GM21786 (cell line): ENCODE data around the gene KCNIP2.
A peak's percentile ranks its signal among the peaks of the same experiment; 100 is the strongest.
"Not testable (repeated sequence)": the region's sequence is repeated elsewhere in the genome, so short reads cannot be mapped to it uniquely, and the experiment has no call there.

Experiments
- ATAC-seq: cut with Tn5 transposase; IDR thresholded peaks from one replicate; pipeline ENCODE4 v1.9.1; 2021; ENCODE audit not compliant: unreplicated experiment

The KCNIP2 gene

DNA sequence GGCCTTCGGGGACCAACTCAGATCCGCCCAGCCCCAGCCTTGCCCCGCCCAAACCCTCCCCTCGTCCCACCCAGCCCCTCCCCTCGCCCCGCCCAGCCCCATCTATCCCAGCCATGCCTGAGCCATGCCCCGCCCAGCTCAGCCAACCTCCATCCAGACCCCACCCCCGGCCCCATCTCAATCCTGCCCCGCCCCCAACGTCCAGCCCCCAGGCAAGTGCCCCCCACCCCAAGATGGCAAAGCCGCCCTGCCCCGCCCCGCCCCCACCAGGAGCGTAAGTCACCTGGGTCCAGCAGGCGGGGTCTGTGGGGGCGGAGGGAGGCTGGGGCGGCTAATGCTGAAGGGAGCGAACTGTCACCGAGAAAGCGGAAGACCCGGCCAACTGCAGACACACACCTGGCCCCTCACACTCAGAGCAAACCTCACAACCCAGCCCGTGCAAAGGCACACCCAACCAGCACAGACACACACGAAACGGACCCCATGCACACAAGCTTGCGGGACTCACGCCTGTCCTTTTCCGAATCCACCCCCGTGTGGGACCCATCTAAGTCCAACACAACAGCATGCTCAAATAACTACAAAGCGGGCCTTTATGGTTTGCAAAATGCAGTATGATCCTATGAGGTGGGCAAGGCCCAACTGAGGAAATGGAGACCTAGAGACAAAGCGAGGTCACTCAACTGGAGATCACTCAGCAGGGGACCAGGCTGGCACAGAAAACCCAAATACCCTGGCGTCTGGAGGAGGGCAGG is 13.9 kb downstream of the KCNIP2 start:
- ATAC-seq, result no peak

DNA sequence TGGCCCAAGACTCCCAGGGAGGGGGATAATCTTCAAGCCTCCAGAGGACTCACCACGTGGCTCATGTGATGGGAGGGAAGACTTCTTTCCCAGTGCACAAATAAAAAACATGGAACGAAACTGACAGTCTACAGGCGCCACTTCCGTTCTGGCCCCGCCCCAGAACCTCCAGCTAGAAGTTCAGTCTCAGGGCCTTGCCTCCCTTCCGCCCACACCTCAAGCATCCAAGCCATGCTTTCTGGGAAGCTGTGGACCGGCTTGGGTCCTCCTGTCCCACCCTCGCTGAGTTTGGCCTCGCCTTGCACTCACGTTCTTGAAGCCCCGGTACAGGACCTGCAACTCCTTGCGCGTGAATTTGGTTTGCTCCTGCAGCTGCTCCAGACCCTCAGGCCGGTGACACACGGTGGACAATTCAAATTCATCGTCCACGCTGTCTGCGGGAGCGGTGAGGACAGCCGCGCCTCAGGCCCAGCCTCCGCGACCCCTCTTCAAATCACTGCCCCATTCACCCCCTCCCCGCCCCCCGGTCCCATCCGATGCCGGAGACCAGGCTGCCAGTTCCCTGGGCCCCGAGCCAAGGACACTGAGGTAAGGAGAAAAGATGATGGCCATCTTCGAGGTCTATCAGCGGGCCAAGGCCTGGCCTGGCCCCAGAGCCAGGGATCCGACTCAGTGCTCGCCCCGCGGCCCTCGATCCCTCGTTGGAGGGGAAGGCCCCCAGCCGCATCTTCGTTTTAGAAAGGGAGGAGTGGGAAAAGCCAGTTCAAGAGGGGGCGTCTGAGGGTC is 14.6 kb downstream of the KCNIP2 start:
- ATAC-seq, result no peak

DNA sequence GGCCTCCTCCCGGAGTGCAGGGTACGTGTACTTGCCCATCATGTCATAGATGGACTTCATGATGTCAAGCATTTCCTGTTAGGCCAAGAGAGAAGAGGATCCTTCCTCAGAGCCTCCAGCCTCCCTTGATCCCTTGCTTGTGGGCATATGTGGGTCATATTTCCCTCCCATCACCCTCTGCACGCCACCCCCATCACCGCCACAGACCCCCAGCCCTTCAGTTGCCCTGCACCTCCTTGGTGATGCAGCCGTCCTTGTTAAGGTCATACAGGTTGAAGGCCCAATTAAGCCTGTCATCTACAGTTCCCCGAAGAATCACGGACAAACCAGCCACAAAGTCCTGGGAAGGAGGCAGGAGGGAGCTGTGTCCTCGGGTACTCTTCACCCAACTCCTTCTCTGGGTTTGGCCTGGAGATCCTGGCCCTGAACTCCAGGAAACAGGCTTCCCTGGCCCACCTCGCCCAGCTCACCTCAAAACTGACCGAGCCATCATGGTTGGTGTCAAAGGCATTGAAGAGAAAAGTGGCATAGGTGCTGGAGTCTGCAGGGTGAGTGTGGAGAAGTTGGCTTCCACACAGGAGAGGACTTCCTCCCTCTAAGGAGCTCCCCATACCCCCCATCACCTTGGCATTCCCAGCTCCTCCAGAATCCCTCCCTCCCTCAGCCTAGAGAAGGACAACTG is 15.5 kb downstream of the KCNIP2 start:
- ATAC-seq, result no peak

DNA sequence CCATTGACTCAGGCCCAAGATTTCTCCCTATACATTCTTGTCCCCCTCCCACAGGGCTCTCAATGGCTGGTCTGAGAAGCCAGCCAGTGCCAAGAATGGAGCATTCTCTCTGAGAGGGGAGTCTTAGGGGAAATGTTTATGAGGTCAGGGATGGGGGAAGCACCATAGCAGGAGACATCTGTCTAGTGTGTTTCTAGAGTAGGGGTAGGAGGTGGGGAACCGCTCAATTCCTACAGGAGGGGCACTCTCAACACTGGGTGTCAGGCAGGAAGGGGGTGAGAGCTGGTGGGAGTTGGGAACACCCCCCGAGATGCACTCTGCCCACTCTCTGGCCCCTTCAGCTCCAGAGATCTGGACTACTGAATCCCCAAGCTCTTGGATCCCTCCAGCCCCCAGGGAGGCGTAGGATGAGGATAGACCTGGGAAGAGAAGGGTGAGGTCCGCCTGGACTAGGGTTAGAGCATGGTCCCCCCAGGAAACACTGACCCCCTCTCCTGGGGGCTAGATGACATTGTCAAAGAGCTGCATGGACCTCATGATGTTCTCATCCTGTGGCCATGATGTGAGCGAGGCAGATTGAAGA is 16.7 kb downstream of the KCNIP2 start:
- no peak for ATAC-seq

DNA sequence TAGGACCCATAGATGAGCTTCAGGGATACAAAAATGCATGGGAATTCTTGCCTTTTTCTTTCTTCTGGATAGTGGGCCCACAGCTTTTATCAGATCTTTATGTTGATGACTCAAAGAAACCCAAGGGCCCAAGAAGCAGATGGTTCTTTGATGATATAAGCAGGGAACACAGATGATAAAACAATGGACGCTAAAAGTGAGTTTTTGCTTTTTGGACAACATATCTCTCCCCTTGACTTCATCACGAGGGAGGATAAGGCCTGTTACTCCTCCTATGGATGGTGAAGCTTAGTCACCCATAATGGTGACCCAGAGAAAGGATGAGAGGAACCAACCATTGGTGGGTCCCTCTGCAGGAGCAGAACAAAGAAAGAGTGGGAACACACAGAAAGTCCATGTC is 18.9 kb downstream of the KCNIP2 start:
- ATAC-seq, result no peak

DNA sequence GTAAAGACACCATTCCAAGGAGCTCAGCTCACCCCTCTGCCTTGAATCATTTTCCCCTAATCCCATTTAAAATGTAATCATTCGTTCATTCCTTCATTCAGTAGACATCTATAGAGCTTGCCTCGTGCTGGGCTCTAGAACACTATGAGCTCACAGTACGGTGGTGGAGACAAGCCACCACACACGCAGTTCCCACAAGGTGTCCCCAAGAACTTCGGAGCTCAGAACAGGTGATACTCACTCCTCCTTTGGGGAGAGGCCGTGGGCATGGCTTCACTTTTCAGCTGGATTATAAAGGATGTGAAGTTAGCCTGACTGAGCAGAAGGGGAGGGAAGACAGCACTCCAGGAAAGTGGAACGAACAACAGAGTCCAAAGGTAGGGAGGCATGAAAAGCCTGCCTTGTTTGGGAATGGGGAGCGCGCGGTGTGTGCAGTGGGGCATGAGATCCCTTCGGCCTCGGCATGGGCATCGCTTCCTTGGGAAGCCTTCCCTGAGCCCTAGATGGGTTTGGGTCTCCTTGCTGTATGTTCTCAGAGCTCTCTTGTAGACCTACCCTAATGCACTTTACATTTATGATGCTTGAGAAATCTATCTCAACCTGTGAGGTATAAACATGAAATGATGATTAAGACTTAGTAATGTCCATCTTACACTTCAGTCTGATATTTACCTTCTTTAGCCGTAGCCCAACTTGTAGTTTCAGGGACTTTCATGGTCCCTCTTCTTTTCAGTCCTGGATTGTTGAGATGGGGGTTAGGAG is 24.5 kb downstream of the KCNIP2 start:
- ATAC-seq, result peak; percentile 19

DNA sequence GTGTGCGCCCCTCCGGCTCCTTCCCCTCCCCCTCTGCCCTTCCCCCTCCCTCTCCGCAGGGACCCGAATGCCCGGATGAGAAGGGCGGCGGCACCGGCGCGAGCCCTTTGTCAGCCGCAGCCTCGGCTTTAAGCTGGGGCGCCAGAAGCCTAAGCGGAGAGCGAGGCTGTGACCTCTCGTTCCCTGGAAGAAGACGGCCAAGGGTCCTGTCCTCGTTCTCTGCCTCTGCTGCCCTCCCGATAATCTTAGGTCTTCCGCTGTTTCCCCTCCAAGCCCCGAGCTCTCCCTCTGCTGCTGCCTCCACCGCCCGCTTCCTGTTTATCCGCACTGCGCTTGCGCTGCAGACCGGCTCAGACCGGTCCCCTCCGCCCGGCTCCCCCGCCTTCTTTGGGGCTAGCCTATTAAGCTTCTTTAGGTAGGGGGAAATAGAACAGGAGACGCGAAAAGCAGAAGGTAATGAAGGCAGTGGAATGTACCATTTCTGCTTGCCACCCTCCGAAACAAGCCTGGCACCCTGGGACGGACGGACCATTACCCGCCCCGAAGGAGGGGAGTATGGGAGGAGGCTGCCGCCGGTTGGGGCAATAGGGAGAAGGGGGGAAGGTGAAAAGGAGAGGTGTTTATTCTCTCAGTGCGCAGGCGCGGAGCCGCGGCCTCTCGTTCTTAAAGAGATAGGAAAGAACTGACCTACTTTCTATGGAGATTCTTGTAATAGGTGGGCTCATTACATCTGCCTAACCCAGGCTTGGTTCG is 25.3 kb downstream of the KCNIP2 start, which contains the start of gene OGA:
Gene OGA, minus strand, starts transcription at position 326 of the 753 bp plus-strand sequence. CDS start 422 bp downstream, outside the sequence.
- peak; percentile 87 for ATAC-seq

DNA sequence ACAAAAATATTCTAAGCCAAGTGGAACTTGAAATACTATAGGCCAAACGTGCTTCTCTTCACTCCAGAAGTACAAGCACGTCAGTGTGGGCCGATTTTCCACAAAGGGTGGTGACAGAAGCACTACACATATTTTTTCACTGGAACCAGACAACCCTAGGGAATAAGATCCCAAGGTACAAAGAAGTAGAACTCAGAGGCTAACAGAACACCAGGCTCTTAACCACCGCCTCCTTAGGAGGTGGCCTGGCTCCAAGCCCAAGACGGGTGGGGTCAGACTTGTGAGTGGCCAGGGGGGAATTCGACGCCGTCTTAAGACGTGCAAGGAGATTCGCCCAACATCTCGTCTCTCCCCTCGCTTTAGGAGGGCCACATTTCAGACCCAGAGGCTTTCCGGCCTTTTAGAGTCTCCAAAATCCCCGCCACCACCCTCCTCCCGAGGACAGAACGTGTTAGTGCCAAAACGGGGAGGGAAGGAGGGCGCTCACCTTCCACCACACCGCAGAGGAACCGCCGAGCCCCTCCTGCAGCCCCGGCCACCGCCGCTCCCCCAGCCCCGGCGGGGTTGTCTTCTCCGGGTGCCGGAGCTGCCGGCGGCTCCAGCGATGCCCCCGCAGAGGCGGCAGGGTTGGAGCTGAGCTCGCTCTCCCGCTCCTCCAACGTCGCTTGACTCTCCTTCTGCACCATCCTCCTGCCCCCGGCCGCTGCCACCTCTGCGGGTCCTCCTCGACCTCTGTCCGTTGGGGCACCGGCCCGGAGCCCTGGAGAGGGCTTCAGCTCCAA is 26.1 kb downstream of the KCNIP2 start:
- no peak for ATAC-seq

DNA sequence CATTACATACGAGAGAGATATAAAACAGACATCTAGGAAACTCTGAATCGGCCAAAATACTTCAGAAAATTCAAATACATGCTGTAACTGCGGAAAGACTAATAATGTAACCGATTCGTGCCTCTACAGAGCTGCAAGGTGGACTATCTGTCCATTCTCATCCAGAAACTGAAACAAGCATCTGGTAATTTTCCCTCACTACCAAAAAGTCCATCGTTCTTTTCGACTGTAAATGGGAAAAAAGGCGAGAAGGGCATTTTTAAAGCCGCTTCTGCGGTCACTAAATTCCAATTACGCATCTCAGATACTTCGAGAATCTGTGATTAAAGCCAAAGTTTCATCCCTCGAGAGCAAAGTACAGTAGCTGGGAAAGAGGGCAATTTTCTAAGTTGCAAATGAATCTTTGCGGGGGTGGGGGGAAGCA is 26.7 kb downstream of the KCNIP2 start:
- no peak for ATAC-seq

DNA sequence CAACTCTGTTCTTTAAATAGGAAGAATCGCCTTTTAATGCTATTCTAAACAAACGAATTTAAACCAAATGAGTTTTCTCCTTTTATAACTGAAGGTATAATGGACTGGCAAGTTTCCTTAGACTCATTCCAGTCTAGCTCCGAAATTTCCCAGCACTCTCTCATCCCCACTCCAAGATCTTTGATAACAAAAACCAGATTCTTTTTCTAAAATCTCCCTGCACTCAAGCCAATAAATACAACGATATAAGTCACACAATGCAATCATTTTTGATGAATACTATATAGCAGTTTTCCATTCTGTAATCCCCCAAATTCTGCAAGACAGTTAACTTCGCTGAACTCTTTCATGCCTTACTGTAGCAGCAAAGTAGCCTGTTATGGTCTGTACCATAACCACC is 27.2 kb downstream of the KCNIP2 start:
- ATAC-seq, result no peak

DNA sequence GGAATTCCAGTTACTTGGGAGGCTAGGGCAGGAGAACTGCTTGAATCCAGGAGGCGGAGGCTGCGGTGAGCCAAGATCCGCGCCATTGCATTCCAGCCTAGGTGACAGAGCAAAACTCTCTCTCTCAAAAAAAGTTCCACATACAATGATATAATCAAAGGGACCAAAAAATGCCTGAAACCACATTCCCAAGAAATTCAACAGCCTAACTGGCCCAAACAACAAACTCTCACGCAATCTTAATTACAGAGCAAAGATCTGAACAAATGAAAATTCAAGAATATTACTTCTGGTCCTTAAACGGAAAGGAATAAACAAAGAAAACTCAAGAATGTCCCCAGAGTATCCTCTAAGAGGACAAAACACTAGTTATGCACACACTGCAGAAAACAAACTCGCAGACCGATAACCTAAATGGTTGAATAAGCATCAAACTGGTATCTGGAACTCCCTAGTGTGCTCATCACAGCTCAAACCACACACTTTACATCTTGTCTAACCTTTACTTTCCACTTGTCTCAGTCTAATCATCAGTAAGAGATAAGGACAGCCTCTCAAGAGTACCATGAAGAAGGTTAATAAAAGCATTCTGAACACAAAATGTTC is 29.0 kb downstream of the KCNIP2 start:
- ATAC-seq, result peak; percentile 31

DNA sequence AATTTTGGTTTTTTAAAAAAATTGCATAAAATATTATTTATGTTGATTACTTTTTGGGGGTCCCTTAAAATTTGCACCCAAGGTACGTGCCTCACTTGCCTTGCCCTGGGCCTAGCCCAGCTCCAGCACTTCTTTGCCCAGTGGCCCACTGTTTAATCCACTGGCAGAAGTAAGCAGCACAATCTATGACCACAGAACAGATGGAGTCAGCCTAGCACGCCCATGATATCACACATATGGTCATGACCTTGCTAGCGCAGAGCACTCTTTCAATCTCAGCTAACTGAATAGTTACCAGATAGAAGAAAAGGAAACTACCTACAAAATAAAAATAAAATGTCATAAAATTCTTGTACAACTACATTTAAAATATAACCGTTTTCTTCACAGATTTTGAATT is 31.0 kb downstream of the KCNIP2 start:
- ATAC-seq, result no peak

DNA sequence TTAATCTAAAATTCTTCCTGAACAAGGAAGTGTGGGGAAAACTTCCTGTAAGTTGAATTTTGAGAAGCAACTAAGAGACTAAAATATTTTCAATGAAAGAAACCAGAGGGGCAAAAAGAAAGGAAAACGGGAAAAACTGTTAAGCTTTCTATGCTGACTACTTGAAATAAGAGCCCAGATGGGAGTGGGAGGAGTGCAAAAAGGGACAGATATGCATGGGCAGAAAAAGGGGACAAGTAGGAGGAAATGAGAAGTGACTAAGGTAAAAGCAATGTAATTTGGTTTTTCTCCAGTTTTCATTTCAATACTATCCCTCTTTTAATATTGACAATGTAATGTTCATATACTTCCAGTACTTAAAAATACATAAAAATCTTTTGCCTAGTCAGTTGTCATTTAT is 36.4 kb downstream of the KCNIP2 start:
- no peak for ATAC-seq

DNA sequence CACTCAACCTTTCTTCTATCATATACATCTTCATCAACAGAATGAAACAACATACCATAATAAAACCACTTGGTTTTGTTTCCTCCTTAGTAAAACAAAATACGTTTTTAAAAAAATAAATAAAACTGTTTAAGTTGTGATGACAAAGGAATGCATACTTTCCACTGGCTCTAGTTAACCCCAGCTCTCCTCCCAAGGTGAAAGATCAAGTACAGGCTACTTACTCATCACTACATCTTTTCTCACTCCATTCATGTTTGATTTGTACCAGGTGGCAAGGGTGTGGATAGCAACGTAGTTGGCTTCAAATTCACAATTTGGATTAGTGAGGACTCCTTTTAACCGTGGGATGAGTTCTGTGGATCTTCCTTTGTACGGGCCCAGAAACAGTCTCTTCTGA is 40.1 kb downstream of the KCNIP2 start:
- no peak for ATAC-seq

DNA sequence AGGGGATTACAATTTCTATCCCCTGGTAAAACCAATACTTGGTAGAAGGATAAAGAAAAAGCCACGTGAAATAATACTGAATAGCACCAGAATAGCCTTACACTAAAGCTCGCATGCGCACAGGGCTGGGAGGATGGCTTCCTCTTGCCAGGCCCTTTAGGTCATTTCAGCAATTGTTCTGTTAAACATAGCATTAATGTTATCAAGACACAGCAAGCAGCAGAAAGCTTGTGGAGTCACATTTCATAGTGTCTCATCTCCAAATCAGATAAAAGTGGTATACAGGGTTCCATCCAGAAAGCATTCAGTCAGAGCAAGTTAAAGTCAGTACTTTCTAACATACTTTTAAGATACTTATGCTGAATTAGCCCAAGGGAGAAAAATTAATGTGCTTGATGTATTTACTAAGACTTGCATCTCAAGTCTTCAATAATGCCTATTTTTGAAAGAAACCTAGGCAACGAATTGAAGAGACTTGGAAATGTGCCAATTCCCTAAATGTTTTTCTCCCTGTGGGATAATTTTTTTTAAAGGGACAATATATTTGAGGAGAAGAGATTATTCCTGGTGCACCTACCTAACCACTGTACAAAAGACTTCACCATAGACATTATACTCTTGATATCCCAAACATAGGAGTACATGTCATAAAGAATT is 46.1 kb downstream of the KCNIP2 start:
- no peak for ATAC-seq

DNA sequence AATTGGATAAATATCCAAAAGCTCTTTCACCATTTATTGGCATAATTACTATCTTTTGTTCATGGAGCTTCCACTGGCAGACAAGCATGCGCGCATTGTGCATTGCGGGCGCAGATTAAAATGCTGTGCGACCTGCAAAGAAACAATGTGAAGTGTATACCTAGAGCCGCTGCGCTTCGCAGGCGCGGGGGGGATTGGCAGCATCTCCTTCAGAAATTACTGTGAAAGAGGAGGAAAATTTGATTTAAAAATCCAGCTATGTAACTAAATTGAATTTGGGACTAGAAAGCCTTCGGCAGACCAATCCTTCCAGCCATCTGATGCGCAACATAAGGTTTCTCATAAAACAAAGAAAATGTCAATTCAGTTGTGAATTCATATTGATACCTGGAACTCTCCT is 50.1 kb downstream of the KCNIP2 start:
- no peak for ATAC-seq

DNA sequence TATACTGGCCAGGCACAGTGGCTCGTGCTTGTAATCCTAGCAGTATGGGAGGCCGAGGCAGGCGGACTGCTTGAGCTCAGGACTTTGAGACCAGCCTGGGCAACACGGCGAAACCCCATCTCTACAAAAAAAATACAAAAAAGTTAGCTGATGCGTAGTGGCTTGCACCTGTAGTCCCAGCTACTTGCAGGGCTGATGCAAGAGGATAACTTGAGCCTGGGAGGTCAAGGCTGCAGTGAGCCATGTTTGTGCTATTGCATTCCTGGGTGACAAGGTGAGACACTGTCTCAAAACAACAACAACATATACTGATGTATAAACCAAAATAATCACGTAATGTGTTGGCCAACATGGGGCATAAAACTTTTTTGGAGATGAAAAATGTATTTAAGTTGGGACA is 53.9 kb downstream of the KCNIP2 start:
- no peak for ATAC-seq

DNA sequence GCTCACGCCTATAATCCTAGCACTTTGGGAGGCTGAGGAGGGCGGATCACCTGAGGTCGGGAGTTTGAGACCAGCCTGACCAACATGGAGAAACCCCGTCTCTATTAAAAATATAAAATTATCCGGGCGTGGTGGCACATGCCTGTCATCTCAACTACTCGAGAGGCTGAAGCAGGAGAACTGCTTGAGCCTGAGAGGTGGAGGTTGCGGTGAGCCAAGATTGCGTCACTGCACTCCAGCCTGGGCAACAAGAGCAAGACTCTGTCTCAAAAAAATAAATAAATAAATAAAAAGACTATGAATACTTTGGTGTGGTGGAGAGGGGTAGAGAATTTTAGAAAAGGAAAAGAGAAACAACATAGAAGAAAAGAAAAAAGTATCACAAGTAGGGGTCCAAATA is 54.4 kb downstream of the KCNIP2 start:
- not testable (repeated sequence) for ATAC-seq
